ENCODE measurements around the gene SNAPC5. TPM values are rescaled to one million over a fixed set of nuclear protein-coding genes. Genes with fewer than 3 reads are reported as not detected.
A peak's percentile ranks its signal among the peaks of the same experiment; 100 is the strongest.

Gene SNAPC5
- total RNA-seq, 2 experiments from 2014 or later, result 23.8 to 24.1 TPM

DNA sequence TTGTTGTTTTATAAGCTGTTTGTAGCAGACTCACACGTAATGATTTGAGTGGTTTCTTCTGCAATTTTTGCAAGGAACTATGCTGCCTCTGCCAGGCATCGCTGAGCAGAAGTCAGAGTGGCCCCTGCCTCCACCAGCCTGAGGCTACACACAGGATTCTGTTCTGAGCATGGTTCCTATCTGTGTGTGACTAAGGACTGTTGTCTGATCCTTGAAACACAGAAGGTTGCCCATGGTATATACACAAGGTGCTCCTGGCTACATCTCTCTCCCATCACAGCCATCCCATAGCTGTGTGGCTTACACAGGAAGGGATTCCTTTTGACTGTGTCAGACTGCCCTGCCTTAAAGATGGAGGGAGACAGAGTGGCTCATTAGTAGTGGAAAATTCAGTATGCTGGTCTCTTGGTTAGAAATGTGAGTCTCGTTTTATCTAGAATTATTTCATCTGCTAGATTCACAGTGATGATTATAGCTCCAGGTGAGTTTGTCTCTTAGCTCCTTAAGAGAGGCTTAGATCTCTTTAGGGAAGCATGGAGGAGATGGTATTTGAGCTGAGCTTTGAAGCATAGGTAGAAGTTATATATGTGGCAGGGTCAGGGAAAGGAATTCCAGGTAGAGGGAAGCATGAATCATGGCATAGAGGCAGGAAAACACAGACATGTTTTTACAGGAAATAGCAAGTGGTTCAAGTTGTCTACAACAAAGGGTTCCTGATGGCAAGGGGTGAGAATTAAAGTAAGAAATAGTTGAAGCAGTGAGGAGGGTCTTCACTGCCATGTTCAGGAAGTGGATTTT is 37.5 kb downstream of the SNAPC5 start:
- TF ChIP-seq, protein P1, sequence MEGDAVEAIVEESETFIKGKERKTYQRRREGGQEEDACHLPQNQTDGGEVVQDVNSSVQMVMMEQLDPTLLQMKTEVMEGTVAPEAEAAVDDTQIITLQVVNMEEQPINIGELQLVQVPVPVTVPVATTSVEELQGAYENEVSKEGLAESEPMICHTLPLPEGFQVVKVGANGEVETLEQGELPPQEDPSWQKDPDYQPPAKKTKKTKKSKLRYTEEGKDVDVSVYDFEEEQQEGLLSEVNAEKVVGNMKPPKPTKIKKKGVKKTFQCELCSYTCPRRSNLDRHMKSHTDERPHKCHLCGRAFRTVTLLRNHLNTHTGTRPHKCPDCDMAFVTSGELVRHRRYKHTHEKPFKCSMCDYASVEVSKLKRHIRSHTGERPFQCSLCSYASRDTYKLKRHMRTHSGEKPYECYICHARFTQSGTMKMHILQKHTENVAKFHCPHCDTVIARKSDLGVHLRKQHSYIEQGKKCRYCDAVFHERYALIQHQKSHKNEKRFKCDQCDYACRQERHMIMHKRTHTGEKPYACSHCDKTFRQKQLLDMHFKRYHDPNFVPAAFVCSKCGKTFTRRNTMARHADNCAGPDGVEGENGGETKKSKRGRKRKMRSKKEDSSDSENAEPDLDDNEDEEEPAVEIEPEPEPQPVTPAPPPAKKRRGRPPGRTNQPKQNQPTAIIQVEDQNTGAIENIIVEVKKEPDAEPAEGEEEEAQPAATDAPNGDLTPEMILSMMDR (IDR thresholded peaks at IDR 0.05), result no peak
- intact Hi-C loops (cut with DNase I, micrococcal nuclease), result loop anchor here in 1 of 2 experiments (5.0 kb wide), 1 partner anchor 43 kb away; no protein-coding TSS in a partner anchor
- no peaks in the 10 kb centered on the region for H3K27me3 Mint-ChIP-seq
- peak overlapping the region; percentile 45 for H3K27ac Mint-ChIP-seq
- ATAC-seq (ENCODE audit: poor library complexity) (no peak), DNase-seq (no peak)
- Histone ChIP-seq H3K4me3 (ENCODE audit: low read length) (no peak overlapping the region), H3K36me3 (ENCODE audit: insufficient read depth, low read length) (peaks cover 8% of the 10 kb centered on the region), H3K27ac (ENCODE audit: low read depth in 1 of 2, low read length in 2 of 2) (no peak overlapping the region), H3K4me1 (ENCODE audit: insufficient read depth, low read length) (no peaks in the 10 kb centered on the region), H3K9me3 (ENCODE audit: control insufficient read depth in 1 of 2, insufficient read depth in 1 of 2, low read length in 2 of 2) (no peaks in the 10 kb centered on the region), H3K27me3 (ENCODE audit: control insufficient read depth in 1 of 2, insufficient read depth in 2 of 2, low read length in 2 of 2) (no peaks in the 10 kb centered on the region)
- ChIA-PET POLR2A (interaction anchor here (0.6 kb wide), 1 partner anchor 1843 kb away, joined by 3 read pairs; no protein-coding TSS in a partner anchor), CTCF (interaction anchor here (0.7 to 1.3 kb wide), 3 partner anchors 35 to 57 kb away, joined by 3 read pairs; no protein-coding TSS in a partner anchor)
- no peak overlapping the region for H3K4me3 Mint-ChIP-seq
- H3K9me3 Mint-ChIP-seq, result no peaks in the 10 kb centered on the region
- H3K4me1 Mint-ChIP-seq (ENCODE audit: low read depth), result peaks cover 22% of the 10 kb centered on the region
- peaks cover 60% of the 10 kb centered on the region for H3K36me3 Mint-ChIP-seq (ENCODE audit: low read depth)

DNA sequence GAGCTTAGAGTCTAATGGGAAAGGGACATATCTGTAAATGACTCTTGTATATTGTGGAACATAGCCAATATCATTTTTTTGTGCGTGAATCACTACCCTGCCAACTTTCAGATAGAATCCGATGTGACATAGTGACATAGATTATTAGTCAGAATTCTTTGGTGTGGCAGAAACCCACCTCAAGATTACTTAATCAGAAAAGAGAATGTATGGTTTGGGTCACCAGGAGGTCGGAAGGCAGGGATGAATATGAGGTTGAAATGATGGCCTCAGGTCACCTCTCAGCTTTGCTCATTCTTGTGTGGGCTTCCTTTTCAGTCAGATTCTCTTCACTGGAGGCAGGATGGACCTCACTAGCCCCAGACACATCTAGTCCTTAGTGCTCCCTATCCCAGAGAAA is 41.4 kb downstream of the SNAPC5 start:
- H3K27ac Mint-ChIP-seq, result no peak overlapping the region
- peaks cover 17% of the 10 kb centered on the region for H3K4me1 Mint-ChIP-seq (ENCODE audit: low read depth)
- H3K27me3 ChIP-seq (ENCODE audit: control insufficient read depth in 1 of 2, insufficient read depth in 2 of 2, low read length in 2 of 2), result no peaks in the 10 kb centered on the region
- ChIA-PET CTCF (interaction anchor here (1.8 kb wide), 1 partner anchor 70 kb away, joined by 5 read pairs; no protein-coding TSS in a partner anchor), POLR2A (no interaction called here)
- TF ChIP-seq, protein P1 (IDR thresholded peaks at IDR 0.05), result no peak
- no peaks in the 10 kb centered on the region for H3K9me3 ChIP-seq (ENCODE audit: control insufficient read depth in 1 of 2, insufficient read depth in 1 of 2, low read length in 2 of 2)
- peaks cover 52% of the 10 kb centered on the region for H3K36me3 Mint-ChIP-seq (ENCODE audit: low read depth)
- H3K27ac ChIP-seq (ENCODE audit: low read depth in 1 of 2, low read length in 2 of 2), result no peak overlapping the region
- no peak for ATAC-seq (ENCODE audit: poor library complexity)
- H3K9me3 Mint-ChIP-seq, result no peaks in the 10 kb centered on the region
- no peaks in the 10 kb centered on the region for H3K4me1 ChIP-seq (ENCODE audit: insufficient read depth, low read length)
- intact Hi-C loops (cut with DNase I, micrococcal nuclease), result no loop called here
- no peaks in the 10 kb centered on the region for H3K27me3 Mint-ChIP-seq
- peaks cover 22% of the 10 kb centered on the region for H3K36me3 ChIP-seq (ENCODE audit: insufficient read depth, low read length)
- no peak overlapping the region for H3K4me3 Mint-ChIP-seq
- no peak for DNase-seq
- H3K4me3 ChIP-seq (ENCODE audit: low read length), result no peak overlapping the region

DNA sequence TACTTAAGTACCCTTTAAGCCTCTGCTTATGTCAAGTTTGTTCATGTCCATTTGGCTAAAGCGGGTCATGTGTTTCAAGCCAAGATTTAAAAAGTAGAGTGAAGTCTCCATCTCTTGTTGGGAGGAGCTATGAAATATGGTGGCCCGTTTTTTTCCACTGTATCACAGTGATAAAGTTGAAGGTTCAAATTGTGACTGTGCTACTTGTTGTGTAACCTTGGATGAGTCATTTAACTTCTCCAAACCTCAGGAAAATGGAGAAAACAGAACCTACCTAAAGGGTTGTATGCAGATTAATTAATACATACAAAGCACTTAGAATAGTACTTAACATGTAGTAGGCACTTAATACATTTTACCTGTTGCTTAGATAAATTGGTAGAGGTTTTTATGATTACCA is 43.4 kb downstream of the SNAPC5 start:
- TF ChIP-seq, protein P1 (IDR thresholded peaks at IDR 0.05), result no peak
- no peak overlapping the region for H3K4me3 Mint-ChIP-seq
- no peak overlapping the region for H3K27ac Mint-ChIP-seq
- H3K36me3 Mint-ChIP-seq (ENCODE audit: low read depth), result peaks cover 41% of the 10 kb centered on the region
- no peaks in the 10 kb centered on the region for H3K27me3 Mint-ChIP-seq
- no peak overlapping the region for H3K4me3 ChIP-seq (ENCODE audit: low read length)
- peaks cover 19% of the 10 kb centered on the region for H3K36me3 ChIP-seq (ENCODE audit: insufficient read depth, low read length)
- ATAC-seq (ENCODE audit: poor library complexity), result no peak
- ChIA-PET CTCF (interaction anchor here (0.5 kb wide), 1 partner anchor 167 kb away, joined by 3 read pairs; no protein-coding TSS in a partner anchor), POLR2A (no interaction called here)
- H3K9me3 ChIP-seq (ENCODE audit: control insufficient read depth in 1 of 2, insufficient read depth in 1 of 2, low read length in 2 of 2), result no peaks in the 10 kb centered on the region
- intact Hi-C loops (cut with DNase I, micrococcal nuclease), result no loop called here
- peaks cover 6% of the 10 kb centered on the region for H3K4me1 Mint-ChIP-seq (ENCODE audit: low read depth)
- no peaks in the 10 kb centered on the region for H3K4me1 ChIP-seq (ENCODE audit: insufficient read depth, low read length)
- H3K27ac ChIP-seq (ENCODE audit: low read depth in 1 of 2, low read length in 2 of 2), result no peak overlapping the region
- peak in 2 of 14 experiments; percentile 23 to 30 for DNase-seq
- H3K9me3 Mint-ChIP-seq, result no peaks in the 10 kb centered on the region
- no peaks in the 10 kb centered on the region for H3K27me3 ChIP-seq (ENCODE audit: control insufficient read depth in 1 of 2, insufficient read depth in 2 of 2, low read length in 2 of 2)
